HG03432 (cell line): ENCODE measurements around the gene STK35.
"Not testable (repeated sequence)": the region's sequence is repeated elsewhere in the genome, so short reads cannot be mapped to it uniquely, and the experiment has no call there.

Experiments
- ATAC-seq: cut with Tn5 transposase; IDR thresholded peaks from one replicate; pipeline ENCODE4 v1.9.1; 2021; ENCODE audit warnings: mild to moderate bottlenecking, moderate library complexity; ENCODE audit not compliant: unreplicated experiment

Gene STK35

DNA sequence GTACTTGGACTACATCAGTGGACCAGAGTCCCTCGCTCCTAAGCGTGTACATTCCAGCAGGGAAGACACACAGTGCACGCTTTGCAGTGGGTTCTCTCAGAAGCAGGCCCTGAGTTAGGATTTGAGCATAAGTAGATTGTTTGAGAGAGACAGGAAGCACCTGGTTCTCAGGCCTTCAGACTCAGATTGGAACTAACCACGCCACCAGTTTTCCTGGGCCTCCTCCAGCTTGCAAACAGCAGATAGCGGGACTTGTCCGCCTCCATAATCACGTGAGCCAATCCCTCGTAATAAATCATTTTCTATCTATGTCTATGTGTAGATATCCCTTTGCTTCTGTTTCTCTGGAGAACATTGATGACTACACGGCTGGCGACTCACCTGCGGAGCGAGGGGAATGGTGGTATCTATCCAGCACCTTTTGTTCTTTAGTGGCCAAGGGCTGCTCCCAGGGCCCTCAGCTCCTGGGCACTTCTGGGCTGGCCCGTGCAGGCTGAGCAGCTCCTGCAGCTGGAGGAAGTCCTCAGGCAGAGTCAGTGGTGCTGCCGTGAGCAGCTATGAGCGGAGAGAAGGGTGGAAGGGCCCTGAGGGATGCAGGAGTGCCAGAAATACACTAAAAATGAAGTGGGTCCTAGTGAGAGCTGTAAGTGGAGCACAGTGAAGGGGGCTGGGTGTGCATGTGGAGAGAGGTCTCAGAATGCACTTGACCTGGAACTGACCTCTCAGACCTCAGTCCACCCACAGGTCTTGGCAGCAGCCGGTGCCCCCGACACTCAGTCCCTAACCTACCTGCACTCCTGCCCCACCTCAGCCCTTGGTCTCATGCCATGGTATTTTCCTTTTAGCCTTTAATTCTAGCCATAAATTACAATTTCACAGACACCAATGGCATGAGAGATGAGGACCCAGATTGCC is 76.9 kb downstream of the STK35 start:
- no peak for ATAC-seq

DNA sequence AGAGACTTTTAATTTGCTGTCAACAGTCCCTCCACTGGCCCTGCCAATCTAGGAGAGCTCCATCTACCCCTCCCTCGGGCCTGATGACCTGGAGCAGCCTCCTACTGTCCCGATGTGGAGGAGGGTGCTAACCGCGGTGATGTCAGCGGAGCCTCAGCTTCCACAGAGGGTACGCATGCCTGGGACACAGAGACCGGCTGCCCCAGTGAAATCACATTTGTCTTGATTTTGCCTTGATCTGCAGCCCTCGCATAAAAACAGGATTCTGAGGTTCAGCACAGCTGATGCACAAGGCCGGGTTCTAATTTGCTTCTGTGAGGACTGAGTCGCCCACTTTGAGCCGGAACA is 77.6 kb downstream of the STK35 start:
- no peak for ATAC-seq

GRCh38 chr20:2179949-2180348 is 78.3 kb downstream of the STK35 start:
- no peak for ATAC-seq

DNA sequence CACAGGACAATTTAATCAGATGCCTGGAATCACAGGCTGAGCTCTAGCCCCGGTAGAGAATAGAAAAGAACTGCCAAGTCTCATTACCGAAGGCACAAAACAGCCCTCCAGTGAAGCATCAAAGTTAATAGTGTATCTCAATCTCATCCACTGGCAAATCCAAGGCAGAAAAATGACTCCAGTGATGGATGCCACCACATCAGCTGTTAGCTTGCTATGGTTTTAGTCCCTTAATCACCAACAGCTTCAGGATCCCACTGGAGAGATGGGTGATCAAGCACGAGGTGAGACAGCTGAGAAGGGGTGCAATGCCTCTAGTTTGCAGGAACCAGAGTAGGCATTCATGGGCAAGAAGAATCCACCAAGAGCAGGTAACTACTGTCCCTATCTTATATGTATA is 81.8 kb downstream of the STK35 start:
- ATAC-seq = no peak

- ATAC-seq = not testable (repeated sequence)
These were observed 83.3 kb downstream of the STK35 start for GRCh38 chr20:2184933-2185332.

- no peak for ATAC-seq
These were observed 94.0 kb downstream of the STK35 start for GRCh38 chr20:2195614-2196013.

DNA sequence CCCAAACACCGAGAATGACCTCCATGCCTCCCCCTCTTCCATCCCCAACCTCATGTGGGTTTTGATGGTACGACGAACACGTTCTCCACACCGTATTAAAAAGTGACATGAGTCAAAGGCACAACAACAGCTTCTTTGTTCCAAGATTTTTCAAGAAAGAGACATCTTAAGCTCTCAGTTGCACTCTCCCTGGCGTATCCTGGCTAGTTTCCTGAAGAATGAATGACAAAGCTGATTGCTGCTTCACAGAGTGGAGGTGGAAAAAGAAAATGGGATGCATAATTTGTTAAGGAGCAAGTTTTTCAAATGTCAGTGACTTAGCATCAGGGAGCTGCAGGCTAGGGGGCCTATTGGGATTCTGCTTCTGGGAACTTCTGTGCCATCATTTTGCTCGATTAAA is 95.5 kb downstream of the STK35 start:
- ATAC-seq = no peak
